Dedifferentiated amniotic fluid mesenchymal stem cell (primary cell): ENCODE results near the gene FKBP1B.
"Not testable (repeated sequence)": the region's sequence is repeated elsewhere in the genome, so short reads cannot be mapped to it uniquely, and the experiment has no call there.

Experiments
- DNase-seq: peaks from one replicate; pipeline ENCODE4 v3.0.0-alpha.2; 2016; ENCODE audit errors: extremely low spot score

The FKBP1B gene

DNA sequence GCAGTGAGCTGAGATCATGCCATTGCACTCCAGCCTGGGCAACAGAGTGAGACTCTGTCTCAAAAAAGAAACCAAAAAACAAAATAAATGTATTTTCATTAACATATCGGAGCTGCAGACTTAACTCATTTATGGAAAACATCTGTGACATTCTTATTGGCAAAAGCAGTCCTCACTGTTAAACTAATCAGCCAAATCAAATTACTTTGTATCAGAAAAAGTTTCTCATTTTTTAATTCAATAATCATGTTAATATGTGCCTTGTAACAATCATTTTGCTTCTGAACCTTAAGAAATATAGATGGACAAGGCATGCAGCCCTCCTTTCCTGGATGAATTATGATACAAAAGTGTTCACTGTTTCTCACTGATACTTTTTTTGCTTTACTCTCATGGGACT lies 53.1 kb downstream of the FKBP1B start:
- DNase-seq: no peak

DNA sequence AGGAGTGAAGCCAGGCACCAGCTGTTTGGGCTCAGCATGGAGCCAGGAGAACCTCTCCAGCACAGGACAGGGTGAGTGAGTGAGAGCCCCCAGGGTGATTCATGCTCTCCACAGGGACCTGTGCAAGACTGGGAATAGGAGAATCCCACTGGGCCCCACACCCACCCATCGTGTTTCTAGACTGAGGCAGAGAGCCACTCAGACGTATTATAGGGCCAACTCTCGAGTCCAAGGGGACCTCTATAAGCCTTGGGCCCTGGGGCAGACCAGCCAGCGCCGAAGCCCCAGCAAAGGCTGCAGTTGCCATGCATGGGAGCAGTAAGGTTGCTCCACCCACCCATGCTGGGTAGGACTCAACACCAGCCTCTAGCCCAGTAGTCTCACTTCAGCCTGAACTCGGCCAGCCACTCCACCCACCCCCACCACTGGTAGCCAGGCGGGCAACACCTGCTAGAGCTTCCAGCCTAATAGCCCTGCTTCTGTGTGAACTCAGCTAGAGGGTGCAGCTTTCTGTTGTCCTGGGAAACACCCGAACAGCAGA lies 54.6 kb downstream of the FKBP1B start:
- no peak for DNase-seq

DNA sequence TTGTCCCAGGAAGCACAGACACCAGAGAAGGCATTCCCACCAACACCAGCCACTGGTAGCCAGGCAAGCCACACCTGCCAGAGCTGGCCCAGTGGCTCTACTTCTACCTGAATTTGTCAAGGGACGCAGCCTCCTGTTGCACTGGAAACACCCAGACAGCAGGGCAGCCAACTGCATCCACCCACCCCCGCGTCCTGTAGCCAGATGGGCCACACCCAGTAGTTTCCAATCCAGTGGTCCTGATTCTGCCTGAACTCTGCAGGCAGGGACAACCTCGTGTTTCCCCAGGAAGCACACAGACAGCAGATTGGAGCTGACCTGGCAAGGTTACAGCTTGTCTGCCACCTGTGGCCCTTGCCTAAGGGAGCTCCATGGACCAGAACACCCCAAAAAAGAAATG lies 55.4 kb downstream of the FKBP1B start:
- DNase-seq: no peak

DNA sequence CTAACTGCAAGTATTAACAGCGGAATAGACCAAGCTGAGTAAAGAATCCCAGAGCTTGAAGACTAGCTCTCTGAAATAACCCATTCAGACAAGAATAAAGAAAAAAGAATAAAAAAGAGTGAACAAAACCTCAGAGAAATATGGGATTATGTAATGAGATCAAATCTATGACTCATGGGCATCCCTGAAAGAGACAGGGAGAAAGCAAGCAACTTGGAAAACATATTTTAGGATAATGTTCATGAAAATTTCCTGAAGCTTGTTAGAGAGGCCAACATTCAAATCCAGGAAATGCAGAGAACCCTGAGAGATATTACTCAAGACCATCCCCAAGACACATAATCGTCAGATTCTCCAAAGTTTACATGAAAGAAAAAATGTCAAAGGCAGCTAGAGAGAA lies 56.3 kb downstream of the FKBP1B start:
- no peak for DNase-seq

DNA sequence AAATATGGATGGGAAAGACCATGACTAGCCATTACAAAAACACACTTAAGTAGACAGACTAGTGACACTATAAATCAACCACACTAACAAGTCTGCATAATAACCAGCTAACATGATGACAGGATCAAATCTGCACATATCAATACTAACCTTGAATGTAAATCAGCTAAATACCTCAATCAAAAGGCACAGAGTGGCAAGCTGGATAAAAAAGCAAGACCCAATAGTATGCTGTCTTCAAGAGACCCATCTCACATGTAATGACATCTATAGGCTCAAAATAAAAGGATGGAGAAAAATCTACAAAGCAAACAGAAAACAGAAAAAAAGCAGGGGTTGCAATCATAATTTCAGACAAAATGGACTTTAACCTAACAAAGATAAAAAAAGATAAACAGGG lies 57.2 kb downstream of the FKBP1B start:
- no peak for DNase-seq

DNA sequence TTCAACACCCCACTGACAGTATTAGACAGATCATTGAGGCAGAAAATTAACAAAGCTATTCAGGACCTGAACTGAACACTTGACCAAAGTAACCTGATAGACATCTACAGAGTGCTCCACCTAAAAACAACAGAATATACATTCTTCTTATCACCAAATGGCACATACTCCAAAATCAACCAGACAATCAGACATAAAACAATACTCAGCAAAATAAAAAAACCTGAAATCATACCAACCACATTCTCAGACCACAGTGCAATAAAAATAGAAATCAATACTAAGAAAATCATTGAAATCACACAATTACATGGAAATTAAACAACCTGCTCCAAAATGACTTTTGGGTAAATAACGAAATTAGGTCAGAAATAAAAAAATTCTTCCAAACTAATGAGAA lies 57.8 kb downstream of the FKBP1B start:
- DNase-seq: no peak

DNA sequence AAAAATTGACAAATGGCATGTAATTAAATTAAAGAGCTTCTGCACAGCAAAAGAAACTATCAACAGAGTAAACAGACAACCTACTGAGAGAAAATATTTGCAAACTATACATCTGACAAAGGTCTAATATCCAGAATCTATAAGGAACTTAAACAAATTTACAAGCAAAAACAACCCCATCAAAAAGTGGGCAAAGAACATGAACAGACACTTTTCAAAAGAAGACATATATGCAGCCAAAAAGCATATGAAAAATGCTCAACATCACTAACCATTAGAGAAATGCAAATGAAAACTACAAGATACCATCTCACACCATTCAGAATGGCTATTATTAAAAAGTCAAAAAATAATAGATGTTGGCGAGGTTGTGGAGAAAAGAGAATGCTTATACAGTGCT lies 59.9 kb downstream of the FKBP1B start:
- DNase-seq: not testable (repeated sequence)

DNA sequence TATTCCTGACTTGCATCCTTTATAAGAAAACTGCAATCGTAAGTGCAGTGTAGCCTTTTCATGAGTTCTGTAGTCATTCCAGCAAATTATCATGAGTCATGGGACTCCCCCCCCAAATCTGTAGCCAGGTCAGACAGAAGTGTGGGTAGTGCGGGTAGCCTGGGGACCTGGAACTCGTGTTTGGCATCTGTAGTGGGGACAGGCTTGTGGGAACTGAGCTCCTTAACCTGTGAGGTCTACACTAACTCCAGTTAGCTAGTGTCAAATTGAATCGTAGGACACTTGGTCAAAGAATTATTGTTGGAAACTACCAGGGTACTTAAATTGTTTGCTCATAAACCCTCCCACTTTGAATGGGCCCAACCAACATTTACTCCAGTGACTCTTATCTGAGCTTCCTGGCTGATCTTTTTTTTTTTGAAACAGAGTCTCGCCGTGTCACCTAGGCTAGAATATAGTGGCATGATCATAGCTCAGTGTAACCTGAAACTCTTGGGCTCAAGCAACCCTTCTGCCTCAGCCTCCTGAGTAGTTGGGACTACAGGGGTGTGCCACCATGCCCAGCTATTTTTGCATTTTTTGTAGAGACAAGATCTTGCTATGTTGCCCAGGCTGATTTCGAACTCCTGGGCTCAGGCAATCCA lies 61.2 kb downstream of the FKBP1B start:
- no peak for DNase-seq

DNA sequence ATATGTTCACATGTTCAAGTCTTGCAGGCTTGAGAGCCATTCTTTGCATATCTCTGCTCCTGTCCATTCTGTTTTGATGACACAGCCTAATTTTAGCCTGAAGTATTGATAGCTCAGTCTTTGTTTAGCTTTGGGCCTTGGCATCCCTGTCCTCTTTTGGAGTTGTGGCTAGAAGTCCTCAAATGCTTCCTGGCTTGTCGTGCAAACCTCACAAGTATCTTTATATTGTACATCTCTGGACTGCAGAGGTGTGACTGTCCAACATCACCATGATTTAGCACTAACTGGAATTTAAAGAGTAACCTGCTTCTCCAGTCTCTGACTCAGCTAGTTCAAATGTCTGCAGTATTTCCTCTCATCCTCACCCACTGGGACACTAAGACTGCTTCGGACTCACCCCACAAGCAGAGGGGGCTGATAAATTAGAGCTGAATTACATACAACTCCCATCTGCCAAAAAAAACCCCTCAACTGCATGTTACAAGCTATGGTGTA lies 61.9 kb downstream of the FKBP1B start:
- no peak for DNase-seq
